Spleen (tissue), 11 donors: Measurements from ENCODE around the gene FIG4. TPM values are rescaled to one million over a fixed set of nuclear protein-coding genes. Genes with fewer than 3 reads are reported as not detected.

ENCODE experiments used
- DNase-seq: peaks from one replicate; pipeline ENCODE4 v3.0.0-alpha.2; 2020
- H3K27ac ChIP-seq, 8 donors: fragments of 200-600 bp; sonication (generic) in 7 of 8; 1 replicate in 4 of 8; 2 replicates in 4 of 8; pipeline versions ENCODE4 v1.5.0 to v1.8.0; 2016 to 2021; ENCODE audit warnings: inconsistent platforms in 4 of 8, mild to moderate bottlenecking in 4 of 8, moderate library complexity in 1 of 8
- H3K27me3 ChIP-seq, 7 donors: fragments of 200-600 bp; sonication (generic) in 6 of 7; replicated peaks in 1 of 7; 1 replicate in 4 of 7; 2 replicates in 3 of 7; pipeline versions ENCODE4 v1.5.0 to v1.8.0; 2016 to 2021; ENCODE audit warnings: inconsistent platforms in 3 of 7, mild to moderate bottlenecking in 1 of 7
- H3K36me3 ChIP-seq, 6 donors: fragments of 200-600 bp; sonication (generic) in 5 of 6; 1 replicate in 4 of 6; 2 replicates in 2 of 6; pipeline versions ENCODE4 v1.5.0 to v1.8.0; 2016 to 2021; ENCODE audit warnings: inconsistent platforms in 2 of 6
- H3K4me1 ChIP-seq, 6 donors: fragments of 200-600 bp; sonication (generic) in 5 of 6; 1 replicate in 3 of 6; 2 replicates in 3 of 6; pipeline versions ENCODE4 v1.5.0 to v1.8.0; 2016 to 2021; ENCODE audit warnings: inconsistent platforms in 3 of 6
- H3K4me3 ChIP-seq, 8 donors: fragments of 200-600 bp; sonication (generic) in 7 of 8; 1 replicate in 4 of 8; 2 replicates in 4 of 8; pipeline versions ENCODE4 v1.5.0 to v1.8.0; 2016 to 2021; ENCODE audit warnings: inconsistent platforms in 4 of 8, mild to moderate bottlenecking in 4 of 8, moderate library complexity in 2 of 8
- H3K9me3 ChIP-seq, 8 donors: fragments of 200-600 bp; sonication (generic) in 7 of 8; 1 replicate in 4 of 8; 2 replicates in 4 of 8; pipeline versions ENCODE4 v1.5.0 to v1.8.0; 2016 to 2021; ENCODE audit warnings: inconsistent platforms in 4 of 8
- POLR2A ChIP-seq, 3 donors: fragments of 450-650 bp; IDR thresholded peaks; one replicate each; pipeline ENCODE4 v1.5.1; 2017; ENCODE audit warnings: antibody characterized with exemption in 3 of 3, mild to moderate bottlenecking in 1 of 3
- POLR2AphosphoS5 ChIP-seq, 3 donors: sonication (generic); formaldehyde crosslinking; IDR thresholded peaks; one replicate each; pipeline ENCODE4 v1.5.1; 2017; ENCODE audit warnings: antibody characterized with exemption in 3 of 3
- WGBS, 5 donors: extraction: QIAGEN DNeasy Blood & Tissue Kit in 3 of 5; methylation state at CpG; one replicate each; pipeline versions ENCODE4 v1.1.5 to v1.1.7; 2013 to 2018; 5-methylcytosine and 5-hydroxymethylcytosine counted together
- intact Hi-C: fragments of 100-400 bp; cut with DNase I; formaldehyde crosslinking; loops from one replicate; pipeline ENCODE4 v1.15.0; 2023; ENCODE audit warnings: low total_unique reads
- polyA plus RNA-seq, 3 donors: library from polyadenylated mRNA; stranded (reverse); fragments of 200-250 nt; gene quantifications; one replicate each; pipeline ENCODE4 v1.2.1, GENCODE V29; 2013
- total RNA-seq, 7 donors: library from RNA; depleted of rRNA in 3 of 7; stranded (reverse); fragments of >200 nt in 3 of 7; fragmentation: NEBNext Ultra II Directional in 4 of 7; extraction: Animal tissue kit (Norgen Biotek cat#: 25700) in 4 of 7; gene quantifications; one replicate each; pipeline versions ENCODE4 v1.1.0 to v1.2.1, GENCODE V29; 2016 to 2021
- TF ChIP-seq, protein P1 (sequence below), 11 experiments: fragments of 200-600 bp in 7 of 11; fragments of 450-650 bp in 4 of 11; sonication (generic) in 4 of 11; IDR thresholded peaks in 8 of 11; conservative IDR thresholded peaks in 3 of 11; 1 replicate in 7 of 11; 2 replicates in 4 of 11; pipeline versions ENCODE4 v1.4.0 to v1.8.0; 2016 to 2021; ENCODE audit warnings: antibody characterized with exemption in 11 of 11, inconsistent platforms in 4 of 11, mild to moderate bottlenecking in 1 of 11
- donor health status: healthy with polysubstance abuse.
- donor health status: DM: no; HTN: no; CAD: no; lungs with moderate emphysema.
- donor health status: DM: no; HTN: no; CAD: no.
- donor health status: Bipolar disorder and iron deficiency.
- donor health status: healthy.
- donor health status: DM: no; HTN: no; CAD: no.
- donor health status: DM: yes; HTN: yes; CAD: no.

Gene FIG4
- total and polyA plus RNA-seq, 10 donors: 10.2 to 35.1 (median 26.2) TPM

- 88 to 95% (median 95%) methylated on average over 6 of the region's 6 CpGs for WGBS, 5 donors
- Histone ChIP-seq H3K4me3 (no peak overlapping the region), H3K27me3 (no peaks in the 10 kb centered on the region), H3K27ac (no peak overlapping the region), H3K9me3 (no peaks in the 10 kb centered on the region), H3K4me1 (no peaks in the 10 kb centered on the region), H3K36me3 (peaks cover 0 to 36% (median 7%) of the 10 kb centered on the region in 6 donors)
- no peak for DNase-seq
- no peak for TF ChIP-seq POLR2A (IDR thresholded peaks at IDR 0.05)
- TF ChIP-seq, protein P1, sequence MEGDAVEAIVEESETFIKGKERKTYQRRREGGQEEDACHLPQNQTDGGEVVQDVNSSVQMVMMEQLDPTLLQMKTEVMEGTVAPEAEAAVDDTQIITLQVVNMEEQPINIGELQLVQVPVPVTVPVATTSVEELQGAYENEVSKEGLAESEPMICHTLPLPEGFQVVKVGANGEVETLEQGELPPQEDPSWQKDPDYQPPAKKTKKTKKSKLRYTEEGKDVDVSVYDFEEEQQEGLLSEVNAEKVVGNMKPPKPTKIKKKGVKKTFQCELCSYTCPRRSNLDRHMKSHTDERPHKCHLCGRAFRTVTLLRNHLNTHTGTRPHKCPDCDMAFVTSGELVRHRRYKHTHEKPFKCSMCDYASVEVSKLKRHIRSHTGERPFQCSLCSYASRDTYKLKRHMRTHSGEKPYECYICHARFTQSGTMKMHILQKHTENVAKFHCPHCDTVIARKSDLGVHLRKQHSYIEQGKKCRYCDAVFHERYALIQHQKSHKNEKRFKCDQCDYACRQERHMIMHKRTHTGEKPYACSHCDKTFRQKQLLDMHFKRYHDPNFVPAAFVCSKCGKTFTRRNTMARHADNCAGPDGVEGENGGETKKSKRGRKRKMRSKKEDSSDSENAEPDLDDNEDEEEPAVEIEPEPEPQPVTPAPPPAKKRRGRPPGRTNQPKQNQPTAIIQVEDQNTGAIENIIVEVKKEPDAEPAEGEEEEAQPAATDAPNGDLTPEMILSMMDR (IDR thresholded peaks at IDR 0.05 in 8 of 11, conservative IDR thresholded peaks at IDR 0.05 in 3 of 11): no peak
- no peak for TF ChIP-seq POLR2AphosphoS5 (IDR thresholded peaks at IDR 0.05)
- intact Hi-C loops: no loop called here
Observed at GRCh38 chr6:109655761-109656262, 35.3 kb upstream of the FIG4 start.

GRCh38 chr6:109660526-109661320 is 30.4 kb upstream of the FIG4 start:
- Histone ChIP-seq H3K4me3 (no peak overlapping the region), H3K27me3 (no peaks in the 10 kb centered on the region), H3K9me3 (no peaks in the 10 kb centered on the region), H3K4me1 (no peaks in the 10 kb centered on the region), H3K36me3 (peaks cover 0 to 44% (median 7%) of the 10 kb centered on the region in 6 donors), H3K27ac (no peak overlapping the region)
- WGBS, 5 donors: 10 to 24% (median 18%) methylated on average over 1 of the region's 1 CpG
- DNase-seq: no peak
- intact Hi-C loops: no loop called here
- TF ChIP-seq POLR2AphosphoS5 (IDR thresholded peaks at IDR 0.05): no peak
- TF ChIP-seq POLR2A (IDR thresholded peaks at IDR 0.05): no peak
- TF ChIP-seq, protein P1 (IDR thresholded peaks at IDR 0.05 in 8 of 11, conservative IDR thresholded peaks at IDR 0.05 in 3 of 11): no peak

DNA sequence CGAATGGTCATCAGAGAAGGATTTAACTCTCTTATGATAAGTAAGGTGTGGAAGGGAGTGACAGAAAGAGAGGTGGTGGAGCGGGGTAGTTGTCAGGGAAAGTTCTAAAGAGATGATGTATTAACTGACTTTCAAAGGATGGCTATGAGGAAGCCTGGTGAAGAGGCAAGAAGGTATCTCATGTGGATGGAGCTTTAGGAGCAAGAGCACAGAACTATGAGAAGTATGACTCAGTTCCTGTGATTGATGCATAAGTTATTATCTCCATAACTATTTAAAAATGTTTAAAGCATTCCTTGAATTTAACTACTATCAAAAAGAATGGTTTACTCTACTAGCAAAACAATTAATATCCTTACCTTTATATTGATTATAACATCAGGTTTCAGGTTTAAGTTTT is 28.9 kb upstream of the FIG4 start:
- Histone ChIP-seq H3K4me3 (no peak overlapping the region), H3K27ac (no peak overlapping the region), H3K27me3 (no peaks in the 10 kb centered on the region), H3K9me3 (no peaks in the 10 kb centered on the region), H3K4me1 (no peaks in the 10 kb centered on the region), H3K36me3 (peaks cover 0 to 30% (median 2%) of the 10 kb centered on the region in 6 donors)
- TF ChIP-seq POLR2A (IDR thresholded peaks at IDR 0.05) (no peak), POLR2AphosphoS5 (IDR thresholded peaks at IDR 0.05) (no peak)
- TF ChIP-seq, protein P1 (IDR thresholded peaks at IDR 0.05 in 8 of 11, conservative IDR thresholded peaks at IDR 0.05 in 3 of 11): no peak
- intact Hi-C loops: no loop called here
- DNase-seq: no peak
- 94 to 97% (median 95%) methylated on average over 2 of the region's 2 CpGs for WGBS, 5 donors

DNA sequence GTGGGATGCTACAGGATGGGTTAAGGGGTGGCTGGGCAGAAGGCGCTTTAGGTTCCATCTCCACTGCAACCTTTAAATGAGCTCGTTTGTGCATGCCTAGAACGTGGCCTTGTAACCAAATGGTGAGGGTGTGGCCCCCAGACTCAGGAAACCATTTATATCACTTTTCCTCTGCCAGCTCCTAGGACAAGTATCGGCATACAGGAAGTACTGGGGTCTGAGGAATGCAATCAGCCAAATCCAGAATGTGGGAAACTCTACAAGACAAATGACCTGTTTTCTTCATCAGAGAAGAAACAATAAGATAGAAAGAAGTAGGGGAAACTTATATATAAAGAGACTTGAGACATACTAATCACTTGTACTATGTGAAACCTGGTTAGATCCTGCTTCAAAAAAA is 21.3 kb upstream of the FIG4 start:
- intact Hi-C loops: no loop called here
- no peak overlapping the region for H3K4me3 ChIP-seq
- H3K9me3 ChIP-seq: no peaks in the 10 kb centered on the region
- WGBS, 5 donors: 69 to 79% (median 72%) methylated on average over 4 of the region's 4 CpGs
- H3K27ac ChIP-seq: no peak overlapping the region
- no peak for TF ChIP-seq POLR2AphosphoS5 (IDR thresholded peaks at IDR 0.05)
- TF ChIP-seq, protein P1 (IDR thresholded peaks at IDR 0.05 in 8 of 11, conservative IDR thresholded peaks at IDR 0.05 in 3 of 11): no peak
- no peak for TF ChIP-seq POLR2A (IDR thresholded peaks at IDR 0.05)
- H3K27me3 ChIP-seq: no peaks in the 10 kb centered on the region
- H3K4me1 ChIP-seq: no peaks in the 10 kb centered on the region
- peaks cover 0 to 25% (median 0%) of the 10 kb centered on the region in 6 donors for H3K36me3 ChIP-seq
- DNase-seq: no peak
